Measurements from ENCODE around the gene LAD1. TPM values are rescaled to one million over a fixed set of nuclear protein-coding genes. Genes with fewer than 3 reads are reported as not detected.
A peak's percentile ranks its signal among the peaks of the same experiment; 100 is the strongest.

The LAD1 gene
- not detected in 2 replicates for total RNA-seq

- H3K4me3 Mint-ChIP-seq (ENCODE audit: low read depth) = no peak within 1 kb of the TSS
- H3K36me3 Mint-ChIP-seq (ENCODE audit: low read depth) = no peaks in the 10 kb centered on the region
- intact Hi-C loops (cut with micrococcal nuclease) = no loop called here
- H3K9me3 Mint-ChIP-seq = no peaks in the 10 kb centered on the region
- no peak for DNase-seq (ENCODE audit: low spot score)
- H3K27ac Mint-ChIP-seq = no peak within 1 kb of the TSS
- peaks cover 39% of the 10 kb centered on the region for H3K27me3 Mint-ChIP-seq (ENCODE audit: low read depth)
- H3K4me1 Mint-ChIP-seq (ENCODE audit: low read depth) = no peaks in the 10 kb centered on the region
These were observed at the start of gene LAD1 for GRCh38 chr1:201399018-201399351. Gene LAD1, minus strand, starts transcription at chr1:201399324. Its CDS starts 18 bp downstream, at chr1:201399306.

GRCh38 chr1:201447903-201448871 lies 49.1 kb upstream of the LAD1 start:
- H3K4me3 Mint-ChIP-seq (ENCODE audit: low read depth) = no peak overlapping the region
- peaks cover 20% of the 10 kb centered on the region for H3K4me1 Mint-ChIP-seq (ENCODE audit: low read depth)
- intact Hi-C loops (cut with micrococcal nuclease) = loop anchor here (1.0 kb wide), 2 partner anchors 34 to 65 kb away; no protein-coding TSS in a partner anchor
- no peaks in the 10 kb centered on the region for H3K9me3 Mint-ChIP-seq
- H3K36me3 Mint-ChIP-seq (ENCODE audit: low read depth) = no peaks in the 10 kb centered on the region
- no peak overlapping the region for H3K27ac Mint-ChIP-seq
- DNase-seq (ENCODE audit: low spot score) = peak; percentile 45
- H3K27me3 Mint-ChIP-seq (ENCODE audit: low read depth) = peaks cover 7% of the 10 kb centered on the region

GRCh38 chr1:201445310-201445709 lies 46.2 kb upstream of the LAD1 start:
- Mint-ChIP-seq H3K4me3 (ENCODE audit: low read depth) (no peak overlapping the region), H3K9me3 (no peaks in the 10 kb centered on the region), H3K27ac (no peak overlapping the region), H3K4me1 (ENCODE audit: low read depth) (peaks cover 13% of the 10 kb centered on the region), H3K27me3 (ENCODE audit: low read depth) (peaks cover 23% of the 10 kb centered on the region), H3K36me3 (ENCODE audit: low read depth) (no peaks in the 10 kb centered on the region)
- DNase-seq (ENCODE audit: low spot score) = no peak
- intact Hi-C loops (cut with micrococcal nuclease) = no loop called here

GRCh38 chr1:201444792-201445191 lies 45.7 kb upstream of the LAD1 start:
- H3K27ac Mint-ChIP-seq = no peak overlapping the region
- H3K36me3 Mint-ChIP-seq (ENCODE audit: low read depth) = no peaks in the 10 kb centered on the region
- peaks cover 13% of the 10 kb centered on the region for H3K4me1 Mint-ChIP-seq (ENCODE audit: low read depth)
- DNase-seq (ENCODE audit: low spot score) = no peak
- intact Hi-C loops (cut with micrococcal nuclease) = no loop called here
- H3K4me3 Mint-ChIP-seq (ENCODE audit: low read depth) = no peak overlapping the region
- peaks cover 24% of the 10 kb centered on the region for H3K27me3 Mint-ChIP-seq (ENCODE audit: low read depth)
- no peaks in the 10 kb centered on the region for H3K9me3 Mint-ChIP-seq

GRCh38 chr1:201443747-201444146 lies 44.6 kb upstream of the LAD1 start:
- Mint-ChIP-seq H3K4me1 (ENCODE audit: low read depth) (peaks cover 13% of the 10 kb centered on the region), H3K27ac (no peak overlapping the region), H3K4me3 (ENCODE audit: low read depth) (no peak overlapping the region), H3K27me3 (ENCODE audit: low read depth) (peaks cover 25% of the 10 kb centered on the region), H3K9me3 (no peaks in the 10 kb centered on the region), H3K36me3 (ENCODE audit: low read depth) (no peaks in the 10 kb centered on the region)
- DNase-seq (ENCODE audit: low spot score) = no peak
- intact Hi-C loops (cut with micrococcal nuclease) = no loop called here

- Mint-ChIP-seq H3K4me1 (ENCODE audit: low read depth) (peaks cover 5% of the 10 kb centered on the region), H3K9me3 (no peaks in the 10 kb centered on the region)
These were observed 37.8 kb upstream of the LAD1 start for GRCh38 chr1:201436969-201437368.

GRCh38 chr1:201436393-201436792 lies 37.3 kb upstream of the LAD1 start:
- Mint-ChIP-seq H3K4me1 (ENCODE audit: low read depth) (peaks cover 5% of the 10 kb centered on the region), H3K9me3 (no peaks in the 10 kb centered on the region), H3K4me3 (ENCODE audit: low read depth) (no peak overlapping the region), H3K36me3 (ENCODE audit: low read depth) (no peaks in the 10 kb centered on the region), H3K27ac (no peak overlapping the region), H3K27me3 (ENCODE audit: low read depth) (peaks cover 25% of the 10 kb centered on the region)
- no peak for DNase-seq (ENCODE audit: low spot score)
- intact Hi-C loops (cut with micrococcal nuclease) = no loop called here

More at GRCh38 chr1:201436969-201437368, 37.8 kb upstream of the LAD1 start:
- Mint-ChIP-seq H3K4me3 (ENCODE audit: low read depth) (no peak overlapping the region), H3K27me3 (ENCODE audit: low read depth) (peaks cover 30% of the 10 kb centered on the region), H3K36me3 (ENCODE audit: low read depth) (no peaks in the 10 kb centered on the region), H3K27ac (no peak overlapping the region)
- no peak for DNase-seq (ENCODE audit: low spot score)
- intact Hi-C loops (cut with micrococcal nuclease) = no loop called here

- H3K36me3 Mint-ChIP-seq (ENCODE audit: low read depth) = no peaks in the 10 kb centered on the region
- intact Hi-C loops (cut with micrococcal nuclease) = loop anchor here (2.0 kb wide), 1 partner anchor 47 kb away; no protein-coding TSS in a partner anchor
- H3K27me3 Mint-ChIP-seq (ENCODE audit: low read depth) = peaks cover 22% of the 10 kb centered on the region
- H3K4me3 Mint-ChIP-seq (ENCODE audit: low read depth) = no peak overlapping the region
- no peak for DNase-seq (ENCODE audit: low spot score)
- H3K27ac Mint-ChIP-seq = no peak overlapping the region
- H3K4me1 Mint-ChIP-seq (ENCODE audit: low read depth) = peaks cover 5% of the 10 kb centered on the region
- no peaks in the 10 kb centered on the region for H3K9me3 Mint-ChIP-seq
These were observed 35.1 kb upstream of the LAD1 start for GRCh38 chr1:201434266-201434665.

- Mint-ChIP-seq H3K9me3 (no peaks in the 10 kb centered on the region), H3K36me3 (ENCODE audit: low read depth) (no peaks in the 10 kb centered on the region), H3K27me3 (ENCODE audit: low read depth) (peaks cover 22% of the 10 kb centered on the region), H3K4me1 (ENCODE audit: low read depth) (peaks cover 5% of the 10 kb centered on the region), H3K4me3 (ENCODE audit: low read depth) (no peak overlapping the region), H3K27ac (no peak overlapping the region)
- intact Hi-C loops (cut with micrococcal nuclease) = loop anchor here (2.0 kb wide), 1 partner anchor 47 kb away; no protein-coding TSS in a partner anchor
- DNase-seq (ENCODE audit: low spot score) = no peak
These were observed 34.5 kb upstream of the LAD1 start for GRCh38 chr1:201433609-201434008.

GRCh38 chr1:201430776-201431175 lies 31.7 kb upstream of the LAD1 start:
- Mint-ChIP-seq H3K36me3 (ENCODE audit: low read depth) (no peaks in the 10 kb centered on the region), H3K27ac (no peak overlapping the region), H3K9me3 (no peaks in the 10 kb centered on the region), H3K4me1 (ENCODE audit: low read depth) (peaks cover 5% of the 10 kb centered on the region), H3K4me3 (ENCODE audit: low read depth) (no peak overlapping the region), H3K27me3 (ENCODE audit: low read depth) (peaks cover 12% of the 10 kb centered on the region)
- DNase-seq (ENCODE audit: low spot score) = no peak
- intact Hi-C loops (cut with micrococcal nuclease) = no loop called here

GRCh38 chr1:201429736-201430501 lies 30.8 kb upstream of the LAD1 start:
- Mint-ChIP-seq H3K4me1 (ENCODE audit: low read depth) (peaks cover 3% of the 10 kb centered on the region), H3K36me3 (ENCODE audit: low read depth) (no peaks in the 10 kb centered on the region), H3K27ac (no peak overlapping the region), H3K9me3 (no peaks in the 10 kb centered on the region), H3K4me3 (ENCODE audit: low read depth) (no peak overlapping the region), H3K27me3 (ENCODE audit: low read depth) (peaks cover 10% of the 10 kb centered on the region)
- intact Hi-C loops (cut with micrococcal nuclease) = no loop called here
- DNase-seq (ENCODE audit: low spot score) = no peak

GRCh38 chr1:201427963-201428362 lies 28.8 kb upstream of the LAD1 start:
- Mint-ChIP-seq H3K27me3 (ENCODE audit: low read depth) (peaks cover 10% of the 10 kb centered on the region), H3K4me3 (ENCODE audit: low read depth) (no peak overlapping the region), H3K9me3 (no peaks in the 10 kb centered on the region), H3K4me1 (ENCODE audit: low read depth) (peaks cover 3% of the 10 kb centered on the region), H3K36me3 (ENCODE audit: low read depth) (no peaks in the 10 kb centered on the region), H3K27ac (no peak overlapping the region)
- intact Hi-C loops (cut with micrococcal nuclease) = no loop called here
- DNase-seq (ENCODE audit: low spot score) = no peak

Data from activated T-helper 2 cell treated with anti-CD3 and anti-CD28 coated beads, Interferon-gamma antibody, Interleukin-2, Interleukin-4, amounts not matched to agents 10 μg/mL and 5 μg/mL and 100 μg/mL, durations not matched to agents 14 hours and 24 hours and 36 hours (primary cell).